ENCODE data around the gene MRPL16.

MRPL16 gene

DNA sequence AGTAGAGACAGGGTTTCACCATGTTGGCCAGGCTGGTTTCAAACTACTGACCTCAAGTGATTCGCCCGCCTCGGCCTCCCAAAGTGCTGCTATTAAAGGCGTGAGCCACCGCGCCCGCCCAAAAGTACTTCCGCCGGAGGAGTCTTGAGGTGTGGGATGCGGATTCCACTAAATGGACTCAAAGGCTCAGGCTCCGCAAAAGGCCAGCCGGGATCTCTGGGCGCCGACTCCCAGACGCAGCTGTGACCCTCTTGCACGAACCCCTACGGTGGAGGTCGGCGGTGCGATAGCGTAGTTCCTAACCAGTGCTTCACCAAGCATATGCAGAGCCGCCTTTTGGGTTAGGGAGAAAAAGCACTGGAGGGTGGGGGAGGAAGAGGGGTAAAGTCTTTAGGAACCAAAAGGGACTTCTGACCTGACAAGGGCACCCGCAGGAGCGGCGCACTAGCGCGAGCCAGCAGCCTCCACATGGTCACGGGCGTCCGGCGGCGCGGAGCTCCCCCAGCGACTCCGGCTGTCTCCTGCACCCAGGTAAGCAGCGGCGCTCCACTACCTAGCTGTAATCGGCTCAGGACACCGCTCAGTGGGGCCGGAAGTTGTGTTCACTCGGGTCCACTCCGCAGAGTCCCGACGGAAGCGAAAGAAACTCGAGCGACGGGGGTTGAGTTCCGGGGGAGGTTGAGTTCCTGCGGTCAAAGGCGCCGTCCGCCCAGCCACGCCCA is at the start of gene MRPL16:
Gene MRPL16 (minus strand): TSS at position 590 of the 722 bp plus-strand sequence. CDS start 120 bp downstream, at position 470.
- H3K9ac ChIP-seq (ENCODE audit: low read length): peak within 1 kb of the TSS; percentile 78
- H3K9me2 ChIP-seq (replicated peaks; ENCODE audit: insufficient read depth, low read length): no peaks in the 10 kb centered on the region
- H4K20me1 ChIP-seq (ENCODE audit: low read depth, low read length): no peaks in the 10 kb centered on the region
- H3K79me2 ChIP-seq (ENCODE audit: insufficient read depth, low read length): peaks cover 17% of the 10 kb centered on the region; the same call in 1 of the 2 replicates
- H3K36me3 ChIP-seq (ENCODE audit: low read length): 0 out of 2 replicates have a peak, but pooled peaks cover 9% of the 10 kb centered on the region
- no peaks in the 10 kb centered on the region for H3K9me3 ChIP-seq (ENCODE audit: insufficient read depth, low read length)
- peak within 1 kb of the TSS; percentile 57 for H3K4me2 ChIP-seq (ENCODE audit: low read depth, low read length, poor library complexity, severe bottlenecking)
- peak within 1 kb of the TSS; percentile 76 for H3K4me3 ChIP-seq (ENCODE audit: insufficient read depth, low read length, poor library complexity, severe bottlenecking)
- no peak for TF ChIP-seq EZH2phosphoT487 (conservative IDR thresholded peaks at IDR 0.05; ENCODE audit: low read length)
- TF ChIP-seq, protein P1, sequence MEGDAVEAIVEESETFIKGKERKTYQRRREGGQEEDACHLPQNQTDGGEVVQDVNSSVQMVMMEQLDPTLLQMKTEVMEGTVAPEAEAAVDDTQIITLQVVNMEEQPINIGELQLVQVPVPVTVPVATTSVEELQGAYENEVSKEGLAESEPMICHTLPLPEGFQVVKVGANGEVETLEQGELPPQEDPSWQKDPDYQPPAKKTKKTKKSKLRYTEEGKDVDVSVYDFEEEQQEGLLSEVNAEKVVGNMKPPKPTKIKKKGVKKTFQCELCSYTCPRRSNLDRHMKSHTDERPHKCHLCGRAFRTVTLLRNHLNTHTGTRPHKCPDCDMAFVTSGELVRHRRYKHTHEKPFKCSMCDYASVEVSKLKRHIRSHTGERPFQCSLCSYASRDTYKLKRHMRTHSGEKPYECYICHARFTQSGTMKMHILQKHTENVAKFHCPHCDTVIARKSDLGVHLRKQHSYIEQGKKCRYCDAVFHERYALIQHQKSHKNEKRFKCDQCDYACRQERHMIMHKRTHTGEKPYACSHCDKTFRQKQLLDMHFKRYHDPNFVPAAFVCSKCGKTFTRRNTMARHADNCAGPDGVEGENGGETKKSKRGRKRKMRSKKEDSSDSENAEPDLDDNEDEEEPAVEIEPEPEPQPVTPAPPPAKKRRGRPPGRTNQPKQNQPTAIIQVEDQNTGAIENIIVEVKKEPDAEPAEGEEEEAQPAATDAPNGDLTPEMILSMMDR (IDR thresholded peaks at IDR 0.05; ENCODE audit: insufficient read depth, low read length, poor library complexity, severe bottlenecking): peak; percentile 20
- peak within 1 kb of the TSS; percentile 99 for H2AFZ ChIP-seq (ENCODE audit: low read depth, low read length, severe bottlenecking)
- H3F3A ChIP-seq (ENCODE audit: insufficient read depth): peaks cover 10% of the 10 kb centered on the region; the same call in 1 of the 2 replicates
- H3K27me3 ChIP-seq (ENCODE audit: low read length): no peaks in the 10 kb centered on the region
- H3K27ac ChIP-seq (ENCODE audit: low read depth, low read length): peak within 1 kb of the TSS; percentile 22; the same call in 1 of the 2 replicates

GRCh38 chr11:59859673-59860072 is 49.1 kb upstream of the MRPL16 start:
- Histone ChIP-seq H3F3A (ENCODE audit: insufficient read depth) (no peaks in the 10 kb centered on the region), H3K4me3 (ENCODE audit: insufficient read depth, low read length, poor library complexity, severe bottlenecking) (no peak overlapping the region), H3K9ac (ENCODE audit: low read length) (no peak overlapping the region), H3K9me3 (ENCODE audit: insufficient read depth, low read length) (no peaks in the 10 kb centered on the region), H3K79me2 (ENCODE audit: insufficient read depth, low read length) (no peaks in the 10 kb centered on the region), H3K4me2 (ENCODE audit: low read depth, low read length, poor library complexity, severe bottlenecking) (no peak overlapping the region), H3K9me2 (replicated peaks; ENCODE audit: insufficient read depth, low read length) (no peaks in the 10 kb centered on the region), H2AFZ (ENCODE audit: low read depth, low read length, severe bottlenecking) (no peak overlapping the region), H3K27me3 (ENCODE audit: low read length) (no peaks in the 10 kb centered on the region), H3K36me3 (ENCODE audit: low read length) (no peaks in the 10 kb centered on the region), H3K27ac (ENCODE audit: low read depth, low read length) (no peak overlapping the region), H4K20me1 (ENCODE audit: low read depth, low read length) (no peaks in the 10 kb centered on the region)
- TF ChIP-seq, protein P1 (IDR thresholded peaks at IDR 0.05; ENCODE audit: insufficient read depth, low read length, poor library complexity, severe bottlenecking): no peak
- TF ChIP-seq EZH2phosphoT487 (conservative IDR thresholded peaks at IDR 0.05; ENCODE audit: low read length): no peak

GRCh38 chr11:59857439-59858434 is 47.2 kb upstream of the MRPL16 start:
- Histone ChIP-seq H3K9ac (ENCODE audit: low read length) (no peak overlapping the region), H3K27me3 (ENCODE audit: low read length) (no peaks in the 10 kb centered on the region), H4K20me1 (ENCODE audit: low read depth, low read length) (no peaks in the 10 kb centered on the region), H3K9me2 (replicated peaks; ENCODE audit: insufficient read depth, low read length) (no peaks in the 10 kb centered on the region), H3K4me2 (ENCODE audit: low read depth, low read length, poor library complexity, severe bottlenecking) (no peak overlapping the region), H3K27ac (ENCODE audit: low read depth, low read length) (no peak overlapping the region), H3K79me2 (ENCODE audit: insufficient read depth, low read length) (no peaks in the 10 kb centered on the region), H3K9me3 (ENCODE audit: insufficient read depth, low read length) (no peaks in the 10 kb centered on the region), H2AFZ (ENCODE audit: low read depth, low read length, severe bottlenecking) (no peak overlapping the region), H3K36me3 (ENCODE audit: low read length) (no peaks in the 10 kb centered on the region), H3F3A (ENCODE audit: insufficient read depth) (no peaks in the 10 kb centered on the region), H3K4me3 (ENCODE audit: insufficient read depth, low read length, poor library complexity, severe bottlenecking) (no peak overlapping the region)
- TF ChIP-seq, protein P1 (IDR thresholded peaks at IDR 0.05; ENCODE audit: insufficient read depth, low read length, poor library complexity, severe bottlenecking): no peak
- no peak for TF ChIP-seq EZH2phosphoT487 (conservative IDR thresholded peaks at IDR 0.05; ENCODE audit: low read length)
